Immature natural killer cell (primary cell): ENCODE data around the gene TRAF1. TPM values are rescaled to one million over a fixed set of nuclear protein-coding genes. Genes with fewer than 3 reads are reported as not detected.

Source experiments
- DNase-seq, 3 donors: peaks; one replicate each; pipeline ENCODE4 v3.0.0; 2022; ENCODE audit warnings: mixed read lengths in 1 of 3
- H3K27ac Mint-ChIP-seq, 6 donors: one replicate each; pipeline ENCODE4 v1.8.0; 2020; ENCODE audit warnings: mixed read lengths in 6 of 6, mild to moderate bottlenecking in 5 of 6, inconsistent platforms in 4 of 6, moderate library complexity in 3 of 6
- H3K27me3 Mint-ChIP-seq, 3 donors: one replicate each; pipeline ENCODE4 v1.8.0; 2020 to 2021; ENCODE audit warnings: low read depth in 3 of 3, mild to moderate bottlenecking in 3 of 3, mixed read lengths in 3 of 3, moderate library complexity in 3 of 3, inconsistent platforms in 1 of 3
- H3K36me3 Mint-ChIP-seq, 3 donors: one replicate each; pipeline ENCODE4 v1.8.0; 2020; ENCODE audit warnings: mixed read lengths in 3 of 3, inconsistent platforms in 2 of 3, mild to moderate bottlenecking in 2 of 3
- H3K4me1 Mint-ChIP-seq, 2 donors: one replicate each; pipeline ENCODE4 v1.8.0; 2020; ENCODE audit warnings: inconsistent platforms in 2 of 2, mild to moderate bottlenecking in 2 of 2, mixed read lengths in 2 of 2, moderate library complexity in 1 of 2
- H3K4me3 Mint-ChIP-seq, 5 donors: one replicate each; pipeline ENCODE4 v1.8.0; 2020; ENCODE audit warnings: mild to moderate bottlenecking in 5 of 5, mixed read lengths in 5 of 5, inconsistent platforms in 3 of 5, moderate library complexity in 3 of 5
- H3K9me3 Mint-ChIP-seq, 6 donors: one replicate each; pipeline ENCODE4 v1.8.0; 2020; ENCODE audit warnings: mild to moderate bottlenecking in 6 of 6, mixed read lengths in 6 of 6, inconsistent platforms in 4 of 6, moderate library complexity in 3 of 6
- polyA plus RNA-seq, 3 donors: library from polyadenylated mRNA; unstranded; fragments of 300-500 nt; fragmentation: Illumina TruSeq; gene quantifications; one replicate each; pipeline ENCODE4 v1.2.3, GENCODE V29; 2021

The TRAF1 gene
- polyA plus RNA-seq, 3 donors from 2014 or later: 0.67 to 3.4 (median 1.5) TPM

- Mint-ChIP-seq H3K9me3 (no peaks in the 10 kb centered on the region), H3K4me1 (peaks cover 0 to 3% of the 10 kb centered on the region in 2 donors), H3K27me3 (peaks cover 0 to 2% (median 1%) of the 10 kb centered on the region in 3 donors), H3K36me3 (no peaks in the 10 kb centered on the region), H3K4me3 (no peak overlapping the region), H3K27ac (no peak overlapping the region)
- no peak for DNase-seq
Observed at GRCh38 chr9:120949290-120949689, 22.7 kb upstream of the TRAF1 start.

DNA sequence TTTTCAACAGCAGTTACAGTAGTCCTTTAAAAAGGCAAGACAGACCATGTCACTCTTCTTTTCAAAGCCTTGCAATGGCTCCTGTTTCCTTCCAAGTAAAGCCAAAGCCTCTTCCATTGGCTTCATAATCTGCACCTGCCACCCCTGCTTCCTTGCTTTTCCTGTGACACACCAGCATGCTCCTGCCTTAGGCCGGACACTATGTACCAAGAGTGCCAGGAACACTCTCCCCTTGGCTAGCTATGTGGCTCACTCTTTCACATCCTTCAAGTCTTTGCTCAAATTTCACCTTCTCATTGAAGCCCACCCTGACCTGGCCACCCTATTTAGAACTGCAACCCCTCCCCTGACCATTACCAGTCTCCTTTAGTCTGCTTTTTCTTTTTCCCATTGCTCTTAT lies 22.2 kb upstream of the TRAF1 start:
- peaks cover 0 to 3% (median 0%) of the 10 kb centered on the region in 3 donors for H3K27me3 Mint-ChIP-seq
- H3K4me1 Mint-ChIP-seq: peaks cover 0 to 3% of the 10 kb centered on the region in 2 donors
- H3K9me3 Mint-ChIP-seq: no peaks in the 10 kb centered on the region
- no peak overlapping the region for H3K27ac Mint-ChIP-seq
- no peak overlapping the region for H3K4me3 Mint-ChIP-seq
- H3K36me3 Mint-ChIP-seq: no peaks in the 10 kb centered on the region
- DNase-seq: no peak

DNA sequence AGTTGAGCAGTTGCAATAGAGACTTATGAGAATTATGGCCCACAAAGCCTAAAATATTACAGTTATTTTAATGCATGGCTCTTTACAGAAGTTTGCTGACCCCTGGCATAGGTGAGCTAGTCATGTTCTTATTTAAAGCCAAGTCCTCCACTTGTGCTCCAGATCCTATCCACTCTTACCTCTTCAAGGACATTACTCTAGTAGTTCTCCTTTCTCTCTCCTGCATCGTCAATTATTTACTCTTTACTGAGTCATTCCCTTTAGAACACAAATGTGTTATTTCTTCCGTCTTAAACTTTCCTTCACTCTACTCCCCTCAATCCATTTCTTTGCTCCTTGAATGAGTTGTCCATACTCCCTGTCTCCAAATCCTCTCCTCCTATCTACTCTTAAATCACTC lies 20.6 kb upstream of the TRAF1 start:
- peaks cover 0 to 3% of the 10 kb centered on the region in 2 donors for H3K4me1 Mint-ChIP-seq
- DNase-seq: no peak
- H3K27me3 Mint-ChIP-seq: peaks cover 0 to 3% (median 0%) of the 10 kb centered on the region in 3 donors
- H3K36me3 Mint-ChIP-seq: no peaks in the 10 kb centered on the region
- H3K27ac Mint-ChIP-seq: no peak overlapping the region
- no peaks in the 10 kb centered on the region for H3K9me3 Mint-ChIP-seq
- H3K4me3 Mint-ChIP-seq: no peak overlapping the region

DNA sequence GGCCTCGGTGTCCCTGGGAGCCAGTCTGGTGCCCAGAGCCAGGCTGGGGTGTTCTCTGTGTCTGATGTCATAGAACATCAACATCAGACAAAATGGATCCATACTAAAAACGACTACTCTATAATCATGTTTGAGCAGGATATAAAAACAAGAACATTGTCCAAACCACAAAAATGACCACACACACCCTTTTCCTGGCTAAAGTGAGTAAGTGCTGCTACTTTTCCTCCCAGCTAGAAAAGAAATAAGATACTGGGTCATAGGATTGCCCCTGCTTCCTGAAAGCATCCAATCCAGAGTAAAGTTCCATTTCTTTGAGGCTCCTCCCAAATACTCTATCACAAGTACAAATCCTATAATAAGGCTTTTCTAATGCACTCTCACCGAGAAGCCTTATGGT lies 19.7 kb upstream of the TRAF1 start:
- no peak for DNase-seq
- no peaks in the 10 kb centered on the region for H3K36me3 Mint-ChIP-seq
- peaks cover 0 to 3% of the 10 kb centered on the region in 2 donors for H3K4me1 Mint-ChIP-seq
- no peaks in the 10 kb centered on the region for H3K9me3 Mint-ChIP-seq
- H3K4me3 Mint-ChIP-seq: no peak overlapping the region
- peaks cover 0 to 2% (median 1%) of the 10 kb centered on the region in 3 donors for H3K27me3 Mint-ChIP-seq
- H3K27ac Mint-ChIP-seq: no peak overlapping the region

GRCh38 chr9:120944948-120945347 lies 18.4 kb upstream of the TRAF1 start:
- no peak for DNase-seq
- peaks cover 1 to 4% (median 2%) of the 10 kb centered on the region in 3 donors for H3K27me3 Mint-ChIP-seq
- no peak overlapping the region for H3K27ac Mint-ChIP-seq
- no peak overlapping the region for H3K4me3 Mint-ChIP-seq
- no peaks in the 10 kb centered on the region for H3K4me1 Mint-ChIP-seq
- H3K9me3 Mint-ChIP-seq: no peaks in the 10 kb centered on the region
- no peaks in the 10 kb centered on the region for H3K36me3 Mint-ChIP-seq

GRCh38 chr9:120944434-120944843 lies 17.8 kb upstream of the TRAF1 start:
- Mint-ChIP-seq H3K4me1 (no peaks in the 10 kb centered on the region), H3K27ac (peak overlapping the region in 1 of 6 donors; percentile 55), H3K27me3 (peaks cover 1 to 4% (median 2%) of the 10 kb centered on the region in 3 donors), H3K9me3 (no peaks in the 10 kb centered on the region), H3K36me3 (no peaks in the 10 kb centered on the region), H3K4me3 (no peak overlapping the region)
- no peak for DNase-seq

- H3K9me3 Mint-ChIP-seq: no peaks in the 10 kb centered on the region
- H3K4me3 Mint-ChIP-seq: no peak overlapping the region
- no peak for DNase-seq
- H3K27ac Mint-ChIP-seq: no peak overlapping the region
- H3K27me3 Mint-ChIP-seq: peaks cover 2 to 4% (median 3%) of the 10 kb centered on the region in 3 donors
- H3K4me1 Mint-ChIP-seq: no peaks in the 10 kb centered on the region
- no peaks in the 10 kb centered on the region for H3K36me3 Mint-ChIP-seq
Observed at GRCh38 chr9:120942186-120943001, 15.8 kb upstream of the TRAF1 start.

DNA sequence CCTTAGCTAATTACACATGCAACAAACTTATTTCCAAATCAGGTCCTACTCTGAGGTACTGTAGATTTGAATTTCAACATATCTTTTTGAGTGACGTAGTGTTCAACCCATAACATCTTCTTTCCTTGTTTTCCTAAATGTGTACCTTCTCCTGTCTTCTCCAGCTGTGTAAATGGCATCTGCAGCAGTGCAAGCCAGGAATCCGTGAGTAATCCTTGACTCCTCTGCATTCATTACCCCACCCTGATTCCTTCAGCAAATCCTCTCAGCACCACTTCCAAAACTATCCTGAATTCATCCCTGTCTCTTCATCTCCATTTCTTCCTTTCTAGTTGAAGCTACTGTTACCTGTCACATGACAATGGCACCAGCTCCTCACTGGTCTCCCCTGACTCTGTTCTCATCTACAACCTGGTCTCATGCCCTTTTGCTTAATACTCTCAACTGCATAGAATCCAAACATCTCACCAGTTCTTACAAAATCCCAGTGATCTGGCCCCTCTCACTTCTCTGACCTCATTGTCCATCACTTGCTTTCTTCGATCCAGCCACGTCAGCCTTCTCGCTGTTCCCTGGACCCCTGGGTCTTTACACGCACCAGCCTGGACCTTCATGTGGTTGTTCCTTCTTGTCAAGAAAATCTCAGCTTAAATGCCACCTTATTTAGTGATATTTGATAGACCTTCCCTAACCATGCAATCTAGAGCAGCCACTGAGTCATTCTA lies 14.6 kb upstream of the TRAF1 start:
- Mint-ChIP-seq H3K4me3 (no peak overlapping the region), H3K27ac (no peak overlapping the region)
- no peak for DNase-seq

DNA sequence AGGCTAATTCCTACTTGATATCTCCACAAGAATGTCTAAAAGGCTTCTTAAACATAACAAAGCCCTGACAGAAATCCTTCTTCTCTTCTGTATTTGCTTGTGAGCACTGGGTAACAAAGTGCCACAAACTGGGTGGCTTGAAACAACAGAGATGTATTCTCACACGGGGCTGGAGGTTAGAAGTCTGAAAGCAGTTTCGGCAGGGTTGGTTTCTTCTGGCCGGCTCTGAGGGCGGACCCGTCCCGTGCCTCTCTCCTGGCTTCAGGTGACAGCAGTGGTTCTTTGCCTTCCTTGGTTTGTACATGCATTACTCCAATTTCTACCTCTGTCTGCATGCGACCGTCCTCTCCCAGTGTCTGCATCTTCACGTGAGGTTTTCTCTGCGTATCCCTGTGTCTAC lies 14.0 kb upstream of the TRAF1 start:
- Mint-ChIP-seq H3K4me1 (peaks cover 11 to 14% of the 10 kb centered on the region in 2 donors), H3K36me3 (no peaks in the 10 kb centered on the region), H3K27ac (no peak overlapping the region)

More for the DNA sequence above, 14.6 kb upstream of the TRAF1 start:
- no peaks in the 10 kb centered on the region for H3K36me3 Mint-ChIP-seq
- H3K27me3 Mint-ChIP-seq: peaks cover 2 to 4% (median 3%) of the 10 kb centered on the region in 3 donors
- peaks cover 5 to 7% of the 10 kb centered on the region in 2 donors for H3K4me1 Mint-ChIP-seq
- no peaks in the 10 kb centered on the region for H3K9me3 Mint-ChIP-seq

GRCh38 chr9:120938851-120939250 lies 12.3 kb upstream of the TRAF1 start:
- no peak for DNase-seq
- Mint-ChIP-seq H3K4me3 (no peak overlapping the region), H3K27ac (no peak overlapping the region), H3K4me1 (peaks cover 21 to 26% of the 10 kb centered on the region in 2 donors), H3K9me3 (no peaks in the 10 kb centered on the region), H3K27me3 (peaks cover 2 to 4% (median 4%) of the 10 kb centered on the region in 3 donors), H3K36me3 (no peaks in the 10 kb centered on the region)

More for the DNA sequence above, 14.0 kb upstream of the TRAF1 start:
- H3K4me3 Mint-ChIP-seq: no peak overlapping the region
- peaks cover 3 to 4% (median 4%) of the 10 kb centered on the region in 3 donors for H3K27me3 Mint-ChIP-seq
- no peaks in the 10 kb centered on the region for H3K9me3 Mint-ChIP-seq
- no peak for DNase-seq

GRCh38 chr9:120937596-120937995 lies 11.0 kb upstream of the TRAF1 start:
- Mint-ChIP-seq H3K9me3 (no peaks in the 10 kb centered on the region), H3K36me3 (no peaks in the 10 kb centered on the region), H3K27ac (no peak overlapping the region), H3K4me1 (peaks cover 32 to 39% of the 10 kb centered on the region in 2 donors), H3K4me3 (no peak overlapping the region), H3K27me3 (peaks cover 2 to 4% (median 4%) of the 10 kb centered on the region in 3 donors)
- DNase-seq: no peak

GRCh38 chr9:120937127-120937526 lies 10.5 kb upstream of the TRAF1 start:
- Mint-ChIP-seq H3K4me1 (peaks cover 37 to 43% of the 10 kb centered on the region in 2 donors), H3K36me3 (no peaks in the 10 kb centered on the region), H3K27me3 (peaks cover 2 to 4% (median 4%) of the 10 kb centered on the region in 3 donors), H3K4me3 (no peak overlapping the region), H3K27ac (peak overlapping the region in 3 of 6 donors; percentile 50 to 74 (median 70)), H3K9me3 (no peaks in the 10 kb centered on the region)
- DNase-seq: no peak

DNA sequence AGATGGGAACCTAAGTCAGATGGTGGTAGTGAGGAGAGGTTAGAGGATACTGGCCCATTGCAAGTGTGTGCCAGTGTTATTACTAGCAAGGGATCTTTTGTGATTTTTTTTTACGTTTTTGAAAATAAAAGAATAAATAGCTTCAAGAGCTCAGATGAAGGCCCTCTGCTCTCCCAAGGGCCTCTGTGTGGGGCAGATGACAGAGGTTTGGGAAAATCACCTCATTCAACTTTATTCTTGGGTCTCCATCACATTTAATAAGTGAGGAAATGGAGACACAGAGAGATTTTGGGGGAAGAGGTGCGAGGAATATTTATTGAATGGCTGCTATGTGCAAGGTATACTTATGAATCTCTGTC lies 10.1 kb upstream of the TRAF1 start:
- peaks cover 2 to 4% (median 4%) of the 10 kb centered on the region in 3 donors for H3K27me3 Mint-ChIP-seq
- peak overlapping the region in 5 of 6 donors; percentile 45 to 76 (median 70) for H3K27ac Mint-ChIP-seq
- peak overlapping the region in 3 of 5 donors; percentile 48 to 76 (median 71) for H3K4me3 Mint-ChIP-seq
- H3K36me3 Mint-ChIP-seq: no peaks in the 10 kb centered on the region
- H3K4me1 Mint-ChIP-seq: peaks cover 41 to 47% of the 10 kb centered on the region in 2 donors
- no peaks in the 10 kb centered on the region for H3K9me3 Mint-ChIP-seq
- DNase-seq: no peak
